Measurements from ENCODE around the gene ECT2L.

DNA sequence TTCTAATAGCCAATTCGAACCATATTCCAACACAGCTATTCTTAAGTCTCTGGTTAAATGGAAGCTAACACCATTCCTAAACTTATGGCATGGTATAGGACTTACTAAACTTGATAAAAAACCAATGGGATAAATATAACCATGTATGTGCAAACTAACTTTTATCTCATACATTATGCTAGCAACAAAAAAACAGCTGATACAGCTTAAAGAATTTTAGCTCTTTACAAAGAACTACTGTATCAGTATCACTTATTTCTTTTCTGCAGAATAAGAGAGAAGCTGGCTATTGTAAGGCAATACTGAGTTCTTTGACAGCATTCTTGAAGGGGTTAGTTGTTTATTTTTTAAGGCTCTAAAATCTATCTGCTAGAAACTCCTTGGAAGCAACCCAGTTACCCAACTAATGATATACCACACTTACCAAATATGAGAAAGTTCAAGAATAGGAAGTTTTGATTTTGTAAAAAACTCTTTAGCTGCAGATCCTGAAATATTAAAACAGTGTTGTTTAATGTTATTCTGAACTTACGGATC is 147.3 kb downstream of the ECT2L start:
- TF ChIP-seq, protein P1, sequence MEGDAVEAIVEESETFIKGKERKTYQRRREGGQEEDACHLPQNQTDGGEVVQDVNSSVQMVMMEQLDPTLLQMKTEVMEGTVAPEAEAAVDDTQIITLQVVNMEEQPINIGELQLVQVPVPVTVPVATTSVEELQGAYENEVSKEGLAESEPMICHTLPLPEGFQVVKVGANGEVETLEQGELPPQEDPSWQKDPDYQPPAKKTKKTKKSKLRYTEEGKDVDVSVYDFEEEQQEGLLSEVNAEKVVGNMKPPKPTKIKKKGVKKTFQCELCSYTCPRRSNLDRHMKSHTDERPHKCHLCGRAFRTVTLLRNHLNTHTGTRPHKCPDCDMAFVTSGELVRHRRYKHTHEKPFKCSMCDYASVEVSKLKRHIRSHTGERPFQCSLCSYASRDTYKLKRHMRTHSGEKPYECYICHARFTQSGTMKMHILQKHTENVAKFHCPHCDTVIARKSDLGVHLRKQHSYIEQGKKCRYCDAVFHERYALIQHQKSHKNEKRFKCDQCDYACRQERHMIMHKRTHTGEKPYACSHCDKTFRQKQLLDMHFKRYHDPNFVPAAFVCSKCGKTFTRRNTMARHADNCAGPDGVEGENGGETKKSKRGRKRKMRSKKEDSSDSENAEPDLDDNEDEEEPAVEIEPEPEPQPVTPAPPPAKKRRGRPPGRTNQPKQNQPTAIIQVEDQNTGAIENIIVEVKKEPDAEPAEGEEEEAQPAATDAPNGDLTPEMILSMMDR (IDR thresholded peaks at IDR 0.05) = no peak
- no peak for TF ChIP-seq POLR2A (IDR thresholded peaks at IDR 0.05; ENCODE audit: low read depth)
- TF ChIP-seq EP300 (IDR thresholded peaks at IDR 0.05) = no peak

Measured in esophagus muscularis mucosa (tissue), 4 donors.